ENCODE data around the gene SLC39A8.

GRCh38 chr4:102219129-102219528 is 126.2 kb downstream of the SLC39A8 start:
- TF ChIP-seq POLR2A (IDR thresholded peaks at IDR 0.05) (no peak), CTCF (IDR thresholded peaks at IDR 0.05) (no peak), EP300 (IDR thresholded peaks at IDR 0.05) (no peak), POLR2AphosphoS5 (IDR thresholded peaks at IDR 0.05) (no peak)

All from suprapubic skin (tissue), 4 donors.